ENCODE data around the gene NUP98.

GRCh38 chr11:3738241-3738640 is 59.1 kb downstream of the NUP98 start:
- no peak for TF ChIP-seq GATA2 (CRISPR knock-in tag; IDR thresholded peaks at IDR 0.05)
- TF ChIP-seq, protein P1, sequence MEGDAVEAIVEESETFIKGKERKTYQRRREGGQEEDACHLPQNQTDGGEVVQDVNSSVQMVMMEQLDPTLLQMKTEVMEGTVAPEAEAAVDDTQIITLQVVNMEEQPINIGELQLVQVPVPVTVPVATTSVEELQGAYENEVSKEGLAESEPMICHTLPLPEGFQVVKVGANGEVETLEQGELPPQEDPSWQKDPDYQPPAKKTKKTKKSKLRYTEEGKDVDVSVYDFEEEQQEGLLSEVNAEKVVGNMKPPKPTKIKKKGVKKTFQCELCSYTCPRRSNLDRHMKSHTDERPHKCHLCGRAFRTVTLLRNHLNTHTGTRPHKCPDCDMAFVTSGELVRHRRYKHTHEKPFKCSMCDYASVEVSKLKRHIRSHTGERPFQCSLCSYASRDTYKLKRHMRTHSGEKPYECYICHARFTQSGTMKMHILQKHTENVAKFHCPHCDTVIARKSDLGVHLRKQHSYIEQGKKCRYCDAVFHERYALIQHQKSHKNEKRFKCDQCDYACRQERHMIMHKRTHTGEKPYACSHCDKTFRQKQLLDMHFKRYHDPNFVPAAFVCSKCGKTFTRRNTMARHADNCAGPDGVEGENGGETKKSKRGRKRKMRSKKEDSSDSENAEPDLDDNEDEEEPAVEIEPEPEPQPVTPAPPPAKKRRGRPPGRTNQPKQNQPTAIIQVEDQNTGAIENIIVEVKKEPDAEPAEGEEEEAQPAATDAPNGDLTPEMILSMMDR (IDR thresholded peaks at IDR 0.05): no peak
- TF ChIP-seq POLR2AphosphoS5 (IDR thresholded peaks at IDR 0.05; ENCODE audit: low read depth, low read length): no peak
- no peak for TF ChIP-seq MAX (IDR thresholded peaks at IDR 0.05; ENCODE audit: low read depth)
- TF ChIP-seq CHD2 (IDR thresholded peaks at IDR 0.05; ENCODE audit: low read length, partially characterized antibody): no peak
- TF ChIP-seq RAD21 (IDR thresholded peaks at IDR 0.05; ENCODE audit: low read length): no peak
- no peak for TF ChIP-seq SMC3 (IDR thresholded peaks at IDR 0.05; ENCODE audit: low read depth, low read length)
- TF ChIP-seq, protein P2, sequence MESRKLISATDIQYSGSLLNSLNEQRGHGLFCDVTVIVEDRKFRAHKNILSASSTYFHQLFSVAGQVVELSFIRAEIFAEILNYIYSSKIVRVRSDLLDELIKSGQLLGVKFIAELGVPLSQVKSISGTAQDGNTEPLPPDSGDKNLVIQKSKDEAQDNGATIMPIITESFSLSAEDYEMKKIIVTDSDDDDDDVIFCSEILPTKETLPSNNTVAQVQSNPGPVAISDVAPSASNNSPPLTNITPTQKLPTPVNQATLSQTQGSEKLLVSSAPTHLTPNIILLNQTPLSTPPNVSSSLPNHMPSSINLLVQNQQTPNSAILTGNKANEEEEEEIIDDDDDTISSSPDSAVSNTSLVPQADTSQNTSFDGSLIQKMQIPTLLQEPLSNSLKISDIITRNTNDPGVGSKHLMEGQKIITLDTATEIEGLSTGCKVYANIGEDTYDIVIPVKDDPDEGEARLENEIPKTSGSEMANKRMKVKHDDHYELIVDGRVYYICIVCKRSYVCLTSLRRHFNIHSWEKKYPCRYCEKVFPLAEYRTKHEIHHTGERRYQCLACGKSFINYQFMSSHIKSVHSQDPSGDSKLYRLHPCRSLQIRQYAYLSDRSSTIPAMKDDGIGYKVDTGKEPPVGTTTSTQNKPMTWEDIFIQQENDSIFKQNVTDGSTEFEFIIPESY (IDR thresholded peaks at IDR 0.05; ENCODE audit: borderline replicate concordance, low read depth): no peak
- no peak for TF ChIP-seq TAF1 (IDR thresholded peaks at IDR 0.05; ENCODE audit: borderline replicate concordance, low read depth, low read length)
- no peak for TF ChIP-seq TCF12 (IDR thresholded peaks at IDR 0.05)
- TF ChIP-seq EP300 (IDR thresholded peaks at IDR 0.05; ENCODE audit: borderline replicate concordance in 1 of 2, low read depth in 1 of 2, low read length in 1 of 2): no peak
- TF ChIP-seq FOXM1 (IDR thresholded peaks at IDR 0.05; ENCODE audit: low read depth): no peak
- TF ChIP-seq JUND (IDR thresholded peaks at IDR 0.05): no peak

All from SK-N-SH (cell line).